HL-60 (cell line): ENCODE results near the gene ZNF236.

Experiments used
- GABPA ChIP-seq: IDR thresholded peaks from 2 replicates; pipeline ENCODE4 v1.6.1; 2012; ENCODE audit warnings: low read depth
- POLR2AphosphoS5 ChIP-seq: IDR thresholded peaks from 2 replicates; pipeline ENCODE4 v1.6.1; 2012; ENCODE audit warnings: low read depth
- SPI1 ChIP-seq: IDR thresholded peaks from 2 replicates; pipeline ENCODE4 v1.6.1; 2012; ENCODE audit warnings: low read depth, mild to moderate bottlenecking, borderline replicate concordance
- TF ChIP-seq, protein P1 (sequence below): IDR thresholded peaks from one replicate; pipeline ENCODE4 v1.5.1; 2011; ENCODE audit warnings: low read length, control low read depth, inconsistent platforms; ENCODE audit not compliant: insufficient read depth
- TF ChIP-seq, protein P2 (sequence below): IDR thresholded peaks from 2 replicates; pipeline ENCODE4 v1.6.1; 2012; ENCODE audit warnings: low read depth; ENCODE audit not compliant: insufficient replicate concordance

DNA sequence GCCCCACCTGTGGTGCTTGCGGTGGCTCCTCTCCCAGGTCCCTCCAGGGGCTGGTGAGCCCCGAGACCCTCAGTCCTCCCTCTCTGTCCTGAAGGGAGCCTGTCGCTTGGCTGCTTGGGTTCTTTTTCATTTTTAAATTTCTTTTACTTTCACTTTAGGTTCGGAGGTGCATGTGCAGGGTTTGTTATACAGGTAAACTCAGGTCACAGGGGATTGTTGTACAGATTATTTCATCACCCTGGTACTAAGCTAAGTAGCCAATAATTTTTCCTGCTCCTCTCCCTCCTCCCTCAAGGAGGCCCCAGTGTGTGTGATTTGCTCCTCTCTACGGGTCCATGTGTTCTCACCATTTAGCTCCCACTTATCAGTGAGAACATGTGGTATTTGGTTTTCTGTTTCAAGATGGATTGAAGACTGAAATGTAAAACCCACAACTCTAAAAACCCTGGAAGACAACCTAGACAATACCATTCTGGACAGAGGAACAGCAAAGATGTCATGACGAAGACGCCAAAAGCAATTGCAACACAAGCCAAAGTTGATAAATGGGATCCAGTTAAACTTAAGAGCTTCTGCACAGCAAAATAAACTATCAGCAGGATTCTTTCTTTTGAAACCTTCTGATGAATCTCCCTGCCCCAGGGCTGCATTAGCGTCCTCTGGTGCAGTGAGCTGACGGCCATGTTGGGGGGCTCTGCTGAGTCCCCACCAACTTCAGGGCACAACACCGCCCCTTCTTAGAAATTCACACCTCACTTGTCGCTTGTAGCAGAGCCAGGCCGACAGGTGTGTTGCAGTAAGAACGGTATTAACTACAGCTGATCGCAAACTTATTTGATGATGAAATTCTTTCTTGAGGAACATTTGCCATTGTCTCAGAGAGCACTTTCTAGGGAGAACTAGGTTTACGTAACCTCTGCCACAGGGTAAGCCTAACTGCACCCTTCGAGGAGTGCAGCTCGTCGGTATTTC, 135.3 kb downstream of the ZNF236 start:
- TF ChIP-seq, protein P1, sequence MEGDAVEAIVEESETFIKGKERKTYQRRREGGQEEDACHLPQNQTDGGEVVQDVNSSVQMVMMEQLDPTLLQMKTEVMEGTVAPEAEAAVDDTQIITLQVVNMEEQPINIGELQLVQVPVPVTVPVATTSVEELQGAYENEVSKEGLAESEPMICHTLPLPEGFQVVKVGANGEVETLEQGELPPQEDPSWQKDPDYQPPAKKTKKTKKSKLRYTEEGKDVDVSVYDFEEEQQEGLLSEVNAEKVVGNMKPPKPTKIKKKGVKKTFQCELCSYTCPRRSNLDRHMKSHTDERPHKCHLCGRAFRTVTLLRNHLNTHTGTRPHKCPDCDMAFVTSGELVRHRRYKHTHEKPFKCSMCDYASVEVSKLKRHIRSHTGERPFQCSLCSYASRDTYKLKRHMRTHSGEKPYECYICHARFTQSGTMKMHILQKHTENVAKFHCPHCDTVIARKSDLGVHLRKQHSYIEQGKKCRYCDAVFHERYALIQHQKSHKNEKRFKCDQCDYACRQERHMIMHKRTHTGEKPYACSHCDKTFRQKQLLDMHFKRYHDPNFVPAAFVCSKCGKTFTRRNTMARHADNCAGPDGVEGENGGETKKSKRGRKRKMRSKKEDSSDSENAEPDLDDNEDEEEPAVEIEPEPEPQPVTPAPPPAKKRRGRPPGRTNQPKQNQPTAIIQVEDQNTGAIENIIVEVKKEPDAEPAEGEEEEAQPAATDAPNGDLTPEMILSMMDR, result no peak
- no peak for TF ChIP-seq POLR2AphosphoS5
- TF ChIP-seq, protein P2, sequence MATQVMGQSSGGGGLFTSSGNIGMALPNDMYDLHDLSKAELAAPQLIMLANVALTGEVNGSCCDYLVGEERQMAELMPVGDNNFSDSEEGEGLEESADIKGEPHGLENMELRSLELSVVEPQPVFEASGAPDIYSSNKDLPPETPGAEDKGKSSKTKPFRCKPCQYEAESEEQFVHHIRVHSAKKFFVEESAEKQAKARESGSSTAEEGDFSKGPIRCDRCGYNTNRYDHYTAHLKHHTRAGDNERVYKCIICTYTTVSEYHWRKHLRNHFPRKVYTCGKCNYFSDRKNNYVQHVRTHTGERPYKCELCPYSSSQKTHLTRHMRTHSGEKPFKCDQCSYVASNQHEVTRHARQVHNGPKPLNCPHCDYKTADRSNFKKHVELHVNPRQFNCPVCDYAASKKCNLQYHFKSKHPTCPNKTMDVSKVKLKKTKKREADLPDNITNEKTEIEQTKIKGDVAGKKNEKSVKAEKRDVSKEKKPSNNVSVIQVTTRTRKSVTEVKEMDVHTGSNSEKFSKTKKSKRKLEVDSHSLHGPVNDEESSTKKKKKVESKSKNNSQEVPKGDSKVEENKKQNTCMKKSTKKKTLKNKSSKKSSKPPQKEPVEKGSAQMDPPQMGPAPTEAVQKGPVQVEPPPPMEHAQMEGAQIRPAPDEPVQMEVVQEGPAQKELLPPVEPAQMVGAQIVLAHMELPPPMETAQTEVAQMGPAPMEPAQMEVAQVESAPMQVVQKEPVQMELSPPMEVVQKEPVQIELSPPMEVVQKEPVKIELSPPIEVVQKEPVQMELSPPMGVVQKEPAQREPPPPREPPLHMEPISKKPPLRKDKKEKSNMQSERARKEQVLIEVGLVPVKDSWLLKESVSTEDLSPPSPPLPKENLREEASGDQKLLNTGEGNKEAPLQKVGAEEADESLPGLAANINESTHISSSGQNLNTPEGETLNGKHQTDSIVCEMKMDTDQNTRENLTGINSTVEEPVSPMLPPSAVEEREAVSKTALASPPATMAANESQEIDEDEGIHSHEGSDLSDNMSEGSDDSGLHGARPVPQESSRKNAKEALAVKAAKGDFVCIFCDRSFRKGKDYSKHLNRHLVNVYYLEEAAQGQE, result no peak
- TF ChIP-seq SPI1, result no peak
- no peak for TF ChIP-seq GABPA
